BLaER1 treated with 17β-estradiol and CSF1 and Interleukin-3, amounts not matched to agents 10 nM and 100 nM (cell line): Measurements from ENCODE around the gene AIF1.

Source experiments
- H3K27ac ChIP-seq, 11 experiments: shearing (Covaris generic); formaldehyde crosslinking; 2 replicates each; pipeline ENCODE4 v1.8.1; 2022
- H3K27me3 ChIP-seq, 11 experiments: shearing (Covaris generic); formaldehyde crosslinking; 2 replicates each; pipeline ENCODE4 v1.8.1; 2022
- H3K36me3 ChIP-seq, 11 experiments: shearing (Covaris generic); formaldehyde crosslinking; 2 replicates each; pipeline ENCODE4 v1.8.1; 2022
- H3K4me1 ChIP-seq, 10 experiments: shearing (Covaris generic); formaldehyde crosslinking; 2 replicates each; pipeline ENCODE4 v1.8.1; 2022
- H3K4me2 ChIP-seq, 11 experiments: shearing (Covaris generic); formaldehyde crosslinking; 2 replicates each; pipeline ENCODE4 v1.8.1; 2022
- H3K4me3 ChIP-seq, 10 experiments: shearing (Covaris generic); formaldehyde crosslinking; 2 replicates each; pipeline ENCODE4 v1.8.1; 2022
- H3K9ac ChIP-seq, 11 experiments: shearing (Covaris generic); formaldehyde crosslinking; 2 replicates each; pipeline ENCODE4 v1.8.1; 2022
- H3K9me3 ChIP-seq, 11 experiments: shearing (Covaris generic); formaldehyde crosslinking; replicated peaks in 1 of 11; 2 replicates each; pipeline ENCODE4 v1.8.1; 2022
- H4K20me1 ChIP-seq, 11 experiments: shearing (Covaris generic); formaldehyde crosslinking; 2 replicates each; pipeline ENCODE4 v1.8.1; 2022
- Cebpa-rat ChIP-seq, 11 experiments: shearing (Covaris generic); IDR thresholded peaks; 2 replicates each; pipeline ENCODE4 v1.8.1; 2022

AIF1 gene

DNA sequence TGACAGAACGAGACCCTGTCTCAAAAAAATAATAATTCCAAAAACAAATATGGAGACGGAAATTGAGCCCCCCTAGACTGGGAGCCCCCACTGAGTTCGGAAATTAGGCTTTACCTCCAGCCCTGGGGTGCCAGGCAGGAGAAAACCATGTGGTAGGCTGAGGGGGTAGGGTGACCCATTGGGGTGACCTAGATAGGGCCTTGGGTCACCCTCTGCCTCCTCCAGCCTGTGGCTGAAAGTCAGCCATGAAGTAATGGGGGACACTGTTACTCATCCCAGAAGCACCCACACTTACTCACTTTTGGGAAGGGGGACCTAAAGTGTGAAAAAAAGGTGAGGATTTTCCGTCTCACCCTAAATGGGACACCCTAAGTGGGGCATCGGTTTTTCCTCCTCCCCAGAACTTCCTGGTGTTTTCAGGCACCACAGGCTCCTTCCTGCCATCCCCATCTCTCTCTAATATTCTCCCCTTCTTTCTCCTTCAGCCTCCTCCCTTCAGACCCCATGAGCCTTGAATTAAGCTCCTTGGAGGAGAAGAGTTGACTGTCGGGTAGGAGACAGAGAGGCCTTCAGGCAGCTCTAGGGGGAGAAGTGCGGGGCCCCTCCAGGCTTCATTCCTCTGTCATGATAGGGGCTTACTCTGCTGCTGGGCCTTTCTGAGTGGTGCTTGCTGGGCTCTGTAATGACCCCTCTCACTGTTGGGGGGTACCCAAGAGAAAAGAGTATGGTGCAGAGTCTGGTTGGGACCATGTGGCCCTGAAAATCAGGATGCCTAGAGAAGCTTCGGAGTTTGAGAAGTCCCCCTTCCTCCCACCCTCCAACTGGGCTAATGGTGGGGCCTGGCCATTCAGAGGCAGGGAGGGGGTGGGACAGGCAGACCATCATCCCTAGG lies 35.2 kb upstream of the AIF1 start:
- Histone ChIP-seq H3K36me3 (peaks cover 18 to 28% (median 26%) of the 10 kb centered on the region in 11 experiments), H3K27me3 (no peaks in the 10 kb centered on the region), H3K27ac (peak overlapping the region in 8 of 11 experiments; percentile 2 to 88 (median 83); a peak in 11 of 22 replicates), H3K9me3 (no peaks in the 10 kb centered on the region), H3K4me3 (peak overlapping the region in 2 of 10 experiments; percentile 70 to 73; a peak in 1 of 20 replicates), H3K9ac (peak overlapping the region in 2 of 11 experiments; percentile 87 to 89; a peak in 3 of 22 replicates), H4K20me1 (peaks cover 0 to 31% (median 17%) of the 10 kb centered on the region in 11 experiments; a peak in 15 of 22 replicates), H3K4me2 (peak overlapping the region; percentile 90 to 100 (median 96)), H3K4me1 (peaks cover 80 to 95% (median 82%) of the 10 kb centered on the region in 10 experiments)
- no peak for TF ChIP-seq Cebpa-rat (IDR thresholded peaks at IDR 0.05)

DNA sequence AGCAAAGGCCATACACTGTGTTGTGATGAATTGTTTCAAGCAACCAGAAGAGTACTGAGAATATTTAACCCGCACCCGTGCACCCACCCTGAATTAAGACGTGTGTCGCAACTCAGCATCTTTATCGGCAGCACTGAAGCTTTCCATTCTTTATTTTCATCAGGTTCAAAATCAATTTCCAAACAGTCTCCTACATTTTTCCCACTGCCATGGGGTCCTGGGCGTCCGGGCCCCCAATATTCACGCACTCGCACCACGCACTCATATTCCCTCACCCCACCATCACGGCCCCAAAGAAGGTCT lies 34.6 kb upstream of the AIF1 start:
- H3K4me3 ChIP-seq: peak overlapping the region; percentile 69 to 81 (median 76); a peak in 18 of 20 replicates
- no peaks in the 10 kb centered on the region for H3K27me3 ChIP-seq
- peaks cover 0 to 31% (median 17%) of the 10 kb centered on the region in 11 experiments; a peak in 15 of 22 replicates for H4K20me1 ChIP-seq
- H3K27ac ChIP-seq: peak overlapping the region; percentile 61 to 88 (median 83); a peak in 18 of 22 replicates
- H3K4me2 ChIP-seq: peak overlapping the region; percentile 90 to 100 (median 96)
- H3K9me3 ChIP-seq: no peaks in the 10 kb centered on the region
- peak overlapping the region; percentile 80 to 89 (median 86); a peak in 21 of 22 replicates for H3K9ac ChIP-seq
- peaks cover 18 to 28% (median 26%) of the 10 kb centered on the region in 11 experiments for H3K36me3 ChIP-seq
- TF ChIP-seq Cebpa-rat (IDR thresholded peaks at IDR 0.05): peak in 4 of 11 experiments; percentile 21 to 79 (median 30); a peak in 3 of 22 replicates
- H3K4me1 ChIP-seq: peaks cover 81 to 95% (median 83%) of the 10 kb centered on the region in 10 experiments

DNA sequence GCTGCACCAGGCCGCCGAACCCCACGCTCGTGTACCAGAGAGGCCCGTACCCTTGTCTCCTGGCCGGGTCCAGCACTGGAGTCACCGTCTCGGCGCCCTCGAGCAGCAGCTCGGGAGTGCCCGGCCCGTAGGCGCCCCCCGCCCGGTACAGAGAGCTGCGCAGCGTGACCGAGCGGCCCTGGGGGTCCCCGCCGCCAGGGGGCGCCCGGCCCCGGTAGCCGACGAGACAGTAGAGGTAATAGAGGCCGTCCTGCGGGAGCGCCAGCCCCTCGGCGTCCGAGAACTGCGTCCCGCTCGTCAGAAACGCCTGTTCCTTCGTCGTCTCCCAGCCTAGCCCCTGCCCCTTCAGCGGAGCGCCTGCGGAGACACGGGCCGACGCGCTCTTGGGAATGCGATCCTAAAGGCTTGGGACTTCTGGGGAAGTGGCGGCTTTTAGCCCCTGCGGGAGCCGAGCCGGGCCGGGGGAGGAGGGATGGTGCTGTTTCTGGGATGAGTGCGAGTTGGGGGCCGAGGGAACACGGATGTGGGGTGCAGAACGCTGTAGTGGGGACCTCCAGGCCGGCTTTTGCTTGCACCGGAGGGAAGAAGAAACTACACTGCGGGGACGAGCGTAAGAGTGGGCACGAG lies 34.1 kb upstream of the AIF1 start:
- H3K4me1 ChIP-seq: peaks cover 81 to 96% (median 87%) of the 10 kb centered on the region in 10 experiments
- H3K9ac ChIP-seq: peak overlapping the region; percentile 80 to 89 (median 86)
- H3K9me3 ChIP-seq: no peaks in the 10 kb centered on the region
- TF ChIP-seq Cebpa-rat (IDR thresholded peaks at IDR 0.05): no peak
- peak overlapping the region; percentile 61 to 88 (median 83); a peak in 21 of 22 replicates for H3K27ac ChIP-seq
- H4K20me1 ChIP-seq: peaks cover 0 to 27% (median 17%) of the 10 kb centered on the region in 11 experiments; a peak in 15 of 22 replicates
- peak overlapping the region; percentile 90 to 100 (median 96) for H3K4me2 ChIP-seq
- peaks cover 18 to 28% (median 26%) of the 10 kb centered on the region in 11 experiments for H3K36me3 ChIP-seq
- H3K27me3 ChIP-seq: no peaks in the 10 kb centered on the region
- peak overlapping the region; percentile 69 to 81 (median 76) for H3K4me3 ChIP-seq

DNA sequence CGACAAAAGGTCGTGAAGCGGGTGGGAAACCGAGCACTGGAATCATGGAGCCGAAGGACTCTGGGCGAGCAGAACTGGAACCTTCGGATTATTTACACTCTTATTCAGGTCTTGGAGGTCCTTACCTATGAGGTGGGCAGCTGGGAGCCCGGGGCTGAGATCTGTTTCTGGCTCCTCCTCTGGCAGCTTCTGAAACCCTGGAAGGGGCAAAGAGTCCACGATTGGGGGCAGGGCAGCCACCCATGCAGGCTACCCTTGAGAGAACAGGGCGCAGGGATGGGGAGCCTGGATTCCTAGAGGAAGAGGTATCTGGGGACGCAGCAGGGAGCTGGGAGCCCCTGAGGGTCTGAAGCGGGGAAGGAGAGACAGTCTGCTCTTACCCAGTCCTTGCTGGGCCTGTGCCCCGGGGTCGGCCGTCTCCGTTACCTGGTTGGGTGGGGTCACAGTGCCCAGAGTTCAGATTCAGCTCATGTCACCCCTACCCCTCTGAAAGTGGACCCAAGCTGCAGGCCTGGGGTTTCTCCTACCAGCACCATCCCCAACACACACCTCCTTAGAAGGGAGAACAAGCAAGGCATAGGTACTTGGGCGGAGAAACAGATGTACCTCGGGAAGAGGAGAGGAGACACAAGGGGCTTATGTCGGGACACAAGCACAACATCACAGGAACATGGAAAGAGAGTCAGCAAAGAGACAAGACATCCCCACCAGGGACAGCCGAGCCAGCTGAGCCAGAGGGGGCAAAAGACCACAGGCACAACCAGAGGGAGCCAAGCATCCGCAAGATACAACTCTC lies 33.4 kb upstream of the AIF1 start:
- peaks cover 0 to 20% (median 13%) of the 10 kb centered on the region in 11 experiments; a peak in 15 of 22 replicates for H4K20me1 ChIP-seq
- H3K4me1 ChIP-seq: peaks cover 81 to 96% (median 91%) of the 10 kb centered on the region in 10 experiments
- peaks cover 18 to 26% (median 24%) of the 10 kb centered on the region in 11 experiments for H3K36me3 ChIP-seq
- no peaks in the 10 kb centered on the region for H3K27me3 ChIP-seq
- peak overlapping the region; percentile 61 to 88 (median 83); a peak in 21 of 22 replicates for H3K27ac ChIP-seq
- H3K4me2 ChIP-seq: peak overlapping the region; percentile 90 to 100 (median 96)
- no peaks in the 10 kb centered on the region for H3K9me3 ChIP-seq
- H3K9ac ChIP-seq: peak overlapping the region; percentile 80 to 89 (median 86)
- peak overlapping the region; percentile 69 to 81 (median 76) for H3K4me3 ChIP-seq
- TF ChIP-seq Cebpa-rat (IDR thresholded peaks at IDR 0.05): no peak

DNA sequence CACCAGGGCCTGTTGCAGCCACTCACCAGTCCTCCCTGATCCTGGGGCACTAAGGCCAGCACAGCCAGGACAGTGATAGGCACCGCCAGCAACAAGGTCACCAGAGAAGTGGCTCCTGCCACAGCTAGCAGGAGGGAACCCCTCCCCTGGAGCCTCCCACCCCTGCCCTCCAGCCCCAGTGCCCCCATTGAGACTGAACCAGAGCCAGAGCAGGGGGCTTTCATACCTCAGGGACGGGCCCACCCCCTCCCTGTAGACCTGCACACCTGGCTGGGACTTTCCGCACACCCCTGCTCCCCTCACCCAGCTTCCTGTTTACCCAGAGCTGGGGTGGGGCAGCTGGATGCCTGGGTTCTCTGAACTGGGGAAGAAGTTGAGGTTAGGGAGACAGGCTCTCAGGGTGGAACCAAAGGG lies 32.8 kb upstream of the AIF1 start, which contains the start of gene LTB:
LTB (minus strand) TSS at position 195 of the 414 bp plus-strand sequence; CDS start at position 188, 7 bp downstream.
- Histone ChIP-seq H3K4me2 (peak within 1 kb of the TSS; percentile 90 to 100 (median 96)), H3K4me1 (peaks cover 81 to 96% (median 91%) of the 10 kb centered on the region in 10 experiments), H3K36me3 (peaks cover 16 to 20% (median 18%) of the 10 kb centered on the region in 11 experiments), H3K27me3 (no peaks in the 10 kb centered on the region), H3K9me3 (no peaks in the 10 kb centered on the region), H4K20me1 (peaks cover 0 to 14% (median 7%) of the 10 kb centered on the region in 11 experiments; a peak in 13 of 22 replicates), H3K27ac (peak within 1 kb of the TSS; percentile 61 to 88 (median 83); a peak in 21 of 22 replicates), H3K9ac (peak within 1 kb of the TSS; percentile 80 to 89 (median 86)), H3K4me3 (peak within 1 kb of the TSS; percentile 69 to 81 (median 76))
- TF ChIP-seq Cebpa-rat (IDR thresholded peaks at IDR 0.05): no peak

DNA sequence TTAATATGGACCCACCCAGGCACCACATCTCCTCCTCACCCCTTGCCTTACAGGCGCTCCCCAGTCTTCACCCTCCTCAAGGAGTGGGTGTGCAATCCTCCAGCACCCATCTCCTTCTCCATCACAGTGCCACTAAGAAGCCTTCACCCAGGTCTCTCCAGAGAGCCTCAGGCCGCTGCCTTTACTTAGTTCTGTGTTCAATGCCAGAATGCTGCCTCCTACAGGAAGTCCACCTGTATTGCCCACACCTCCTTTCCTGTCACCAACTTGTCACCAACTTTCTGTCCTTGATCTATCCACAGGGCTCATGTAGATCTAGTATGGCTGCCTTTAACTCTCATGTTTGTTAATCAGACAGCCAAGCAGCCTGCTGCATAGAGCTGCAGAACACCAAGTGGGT lies 29.5 kb upstream of the AIF1 start:
- Histone ChIP-seq H3K9me3 (no peaks in the 10 kb centered on the region), H3K9ac (peak overlapping the region in 10 of 11 experiments; percentile 66 to 81 (median 74); a peak in 19 of 22 replicates), H3K4me3 (peak overlapping the region in 3 of 10 experiments; percentile 24 to 64 (median 63); a peak in 3 of 20 replicates), H3K4me1 (peaks cover 76 to 95% (median 86%) of the 10 kb centered on the region in 10 experiments), H4K20me1 (no peaks in the 10 kb centered on the region), H3K4me2 (peak overlapping the region; percentile 77 to 100 (median 94)), H3K27me3 (no peaks in the 10 kb centered on the region), H3K36me3 (peaks cover 0 to 10% (median 0%) of the 10 kb centered on the region in 11 experiments; a peak in 5 of 22 replicates), H3K27ac (peak overlapping the region; percentile 59 to 92 (median 86))
- no peak for TF ChIP-seq Cebpa-rat (IDR thresholded peaks at IDR 0.05)

DNA sequence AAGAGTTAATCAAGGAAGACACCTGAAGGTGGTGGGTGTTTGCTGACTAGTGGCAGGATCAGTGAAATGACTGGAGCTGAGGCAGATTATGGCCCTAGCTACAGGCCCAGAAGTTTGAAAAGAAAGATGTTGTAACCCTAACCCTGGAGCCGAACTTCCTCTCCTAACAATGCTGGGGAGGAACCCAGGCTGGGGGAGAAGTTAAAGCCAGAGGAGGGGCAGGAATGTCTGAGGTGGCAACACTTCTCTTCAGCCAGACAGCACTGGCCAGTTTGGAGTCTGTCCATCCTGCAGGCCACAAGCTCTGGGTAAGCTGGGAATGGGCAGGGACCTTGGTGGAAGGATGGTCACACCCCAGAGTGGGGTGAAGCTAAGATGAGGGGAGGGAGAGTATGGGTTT lies 29.0 kb upstream of the AIF1 start, which contains the start of gene LST1:
LST1 (plus strand) TSS at position 270 of the 400 bp plus-strand sequence. CDS start 1,023 bp downstream, outside the sequence.
- peak within 1 kb of the TSS; percentile 47 to 81 (median 74) for H3K9ac ChIP-seq
- H4K20me1 ChIP-seq: no peaks in the 10 kb centered on the region
- H3K4me1 ChIP-seq: peaks cover 73 to 96% (median 84%) of the 10 kb centered on the region in 10 experiments
- H3K27me3 ChIP-seq: no peaks in the 10 kb centered on the region
- H3K4me3 ChIP-seq: peak within 1 kb of the TSS in 9 of 10 experiments; percentile 17 to 64 (median 48); a peak in 15 of 20 replicates
- H3K27ac ChIP-seq: peak within 1 kb of the TSS; percentile 59 to 92 (median 86)
- peak within 1 kb of the TSS; percentile 77 to 100 (median 94) for H3K4me2 ChIP-seq
- H3K36me3 ChIP-seq: peaks cover 0 to 10% (median 0%) of the 10 kb centered on the region in 11 experiments; a peak in 5 of 22 replicates
- no peaks in the 10 kb centered on the region for H3K9me3 ChIP-seq
- no peak for TF ChIP-seq Cebpa-rat (IDR thresholded peaks at IDR 0.05)
